Mammary epithelial cell (primary cell): Measurements from ENCODE around the gene CYP2A6.
"Not testable (repeated sequence)": the region's sequence is repeated elsewhere in the genome, so short reads cannot be mapped to it uniquely, and the experiment has no call there.

Experiments
- EZH2 ChIP-seq: IDR thresholded peaks from 2 replicates; pipeline ENCODE4 v1.6.1; 2012; ENCODE audit warnings: low read length, inconsistent platforms, borderline replicate concordance
- TF ChIP-seq, protein P1 (sequence below), 2 donors: IDR thresholded peaks in 1 of 2; conservative IDR thresholded peaks in 1 of 2; 2 replicates each; pipeline ENCODE4 v1.5.1; 2011 to 2012; ENCODE audit warnings: inconsistent platforms in 2 of 2, low read length in 2 of 2, mild to moderate bottlenecking in 2 of 2, control low read depth in 1 of 2, low read depth in 1 of 2; ENCODE audit not compliant: insufficient read depth in 1 of 2; ENCODE audit errors: extremely low read depth in 1 of 2

DNA sequence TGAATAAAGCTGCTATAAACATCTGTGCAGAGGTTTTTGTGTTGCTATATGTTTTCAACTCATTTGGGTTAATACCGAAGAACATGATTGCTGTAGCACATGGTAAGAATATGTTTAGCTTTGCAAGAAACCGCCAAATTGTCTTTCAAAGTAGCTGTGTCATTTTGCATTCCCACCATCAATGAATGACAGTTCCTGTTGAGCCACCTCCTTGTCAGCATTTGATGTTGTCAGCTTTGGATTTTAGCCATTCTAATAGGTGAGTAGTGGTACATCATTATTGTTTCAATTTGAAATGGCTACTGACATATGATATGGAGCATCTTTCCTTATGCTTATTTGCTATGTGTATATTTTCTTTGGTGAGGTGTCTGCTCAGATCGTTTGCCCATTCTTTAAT, 8.2 kb downstream of the CYP2A6 start:
- TF ChIP-seq, protein P1, sequence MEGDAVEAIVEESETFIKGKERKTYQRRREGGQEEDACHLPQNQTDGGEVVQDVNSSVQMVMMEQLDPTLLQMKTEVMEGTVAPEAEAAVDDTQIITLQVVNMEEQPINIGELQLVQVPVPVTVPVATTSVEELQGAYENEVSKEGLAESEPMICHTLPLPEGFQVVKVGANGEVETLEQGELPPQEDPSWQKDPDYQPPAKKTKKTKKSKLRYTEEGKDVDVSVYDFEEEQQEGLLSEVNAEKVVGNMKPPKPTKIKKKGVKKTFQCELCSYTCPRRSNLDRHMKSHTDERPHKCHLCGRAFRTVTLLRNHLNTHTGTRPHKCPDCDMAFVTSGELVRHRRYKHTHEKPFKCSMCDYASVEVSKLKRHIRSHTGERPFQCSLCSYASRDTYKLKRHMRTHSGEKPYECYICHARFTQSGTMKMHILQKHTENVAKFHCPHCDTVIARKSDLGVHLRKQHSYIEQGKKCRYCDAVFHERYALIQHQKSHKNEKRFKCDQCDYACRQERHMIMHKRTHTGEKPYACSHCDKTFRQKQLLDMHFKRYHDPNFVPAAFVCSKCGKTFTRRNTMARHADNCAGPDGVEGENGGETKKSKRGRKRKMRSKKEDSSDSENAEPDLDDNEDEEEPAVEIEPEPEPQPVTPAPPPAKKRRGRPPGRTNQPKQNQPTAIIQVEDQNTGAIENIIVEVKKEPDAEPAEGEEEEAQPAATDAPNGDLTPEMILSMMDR (conservative IDR thresholded peaks at IDR 0.05 in 1 of 2, IDR thresholded peaks at IDR 0.05 in 1 of 2; ENCODE audit: extremely low read depth in 1 of 2, insufficient read depth in 1 of 2, low read depth in 1 of 2, low read length in 2 of 2) = not testable (repeated sequence)
- TF ChIP-seq EZH2 = not testable (repeated sequence)
